ENCODE measurements around the gene SPTBN1. TPM values are rescaled to one million over a fixed set of nuclear protein-coding genes. Genes with fewer than 3 reads are reported as not detected.

Gene SPTBN1
- total and polyA plus RNA-seq, 2 of the 13 experiments (the other 11 are each of a cell fraction or from before 2014, with no cell fraction given) = 123 to 299 TPM

GRCh38 chr2:54560146-54560881, 104.2 kb downstream of the SPTBN1 start (continued):
- TF ChIP-seq RERE (CRISPR knock-in tag; IDR thresholded peaks at IDR 0.05; ENCODE audit: low read depth) (no peak), PHF20 (CRISPR knock-in tag; IDR thresholded peaks at IDR 0.05) (no peak), AFF4 (CRISPR knock-in tag; IDR thresholded peaks at IDR 0.05) (no peak; the same call in 1 of the 2 replicates), CSRNP1 (CRISPR knock-in tag; IDR thresholded peaks at IDR 0.05) (0 out of 2 replicates have a peak, but pooled peaks have one; percentile 19), RBAK (CRISPR knock-in tag; IDR thresholded peaks at IDR 0.05) (no peak), ELF4 (CRISPR knock-in tag; IDR thresholded peaks at IDR 0.05; ENCODE audit: borderline replicate concordance) (no peak), YEATS4 (CRISPR knock-in tag; IDR thresholded peaks at IDR 0.05; ENCODE audit: borderline replicate concordance) (no peak), STAT5B (CRISPR knock-in tag; IDR thresholded peaks at IDR 0.05) (no peak), MTF2 (CRISPR knock-in tag; IDR thresholded peaks at IDR 0.05; ENCODE audit: borderline replicate concordance) (no peak), KAT8 (CRISPR knock-in tag; IDR thresholded peaks at IDR 0.05) (peak; percentile 35; the same call in 1 of the 2 replicates), NCOA2 (CRISPR knock-in tag; IDR thresholded peaks at IDR 0.05) (no peak), ZNF460 (CRISPR knock-in tag; IDR thresholded peaks at IDR 0.05; ENCODE audit: borderline replicate concordance) (no peak), LCORL (IDR thresholded peaks at IDR 0.05) (no peak), LCORL (CRISPR knock-in tag; IDR thresholded peaks at IDR 0.05) (no peak), ATF7 (IDR thresholded peaks at IDR 0.05) (no peak), ATF7 (CRISPR knock-in tag; IDR thresholded peaks at IDR 0.05) (no peak)
- TF ChIP-seq, protein P1, sequence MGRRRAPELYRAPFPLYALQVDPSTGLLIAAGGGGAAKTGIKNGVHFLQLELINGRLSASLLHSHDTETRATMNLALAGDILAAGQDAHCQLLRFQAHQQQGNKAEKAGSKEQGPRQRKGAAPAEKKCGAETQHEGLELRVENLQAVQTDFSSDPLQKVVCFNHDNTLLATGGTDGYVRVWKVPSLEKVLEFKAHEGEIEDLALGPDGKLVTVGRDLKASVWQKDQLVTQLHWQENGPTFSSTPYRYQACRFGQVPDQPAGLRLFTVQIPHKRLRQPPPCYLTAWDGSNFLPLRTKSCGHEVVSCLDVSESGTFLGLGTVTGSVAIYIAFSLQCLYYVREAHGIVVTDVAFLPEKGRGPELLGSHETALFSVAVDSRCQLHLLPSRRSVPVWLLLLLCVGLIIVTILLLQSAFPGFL (CRISPR knock-in tag; IDR thresholded peaks at IDR 0.05) = no peak
